ENCODE measurements around the gene UTP3.

DNA sequence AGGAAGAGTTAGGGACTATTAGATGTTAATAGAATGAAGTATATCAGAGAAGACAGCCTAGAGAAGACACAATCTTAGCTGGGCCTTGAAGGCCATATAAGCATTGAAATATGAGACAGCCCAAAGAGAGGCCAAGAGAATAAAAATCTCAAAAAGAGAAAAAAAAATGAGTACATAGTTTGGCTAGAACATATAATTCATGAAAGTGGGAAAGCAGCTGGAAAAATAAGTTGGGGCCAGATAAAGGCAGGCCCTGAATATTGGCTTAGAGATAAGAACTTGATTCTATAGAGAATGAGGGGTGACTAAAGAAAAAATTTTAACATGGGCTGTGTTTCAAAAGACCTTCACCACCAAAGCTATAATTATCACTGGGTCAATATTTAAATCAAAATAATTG lies 7.4 kb upstream of the UTP3 start:
- no peak for TF ChIP-seq EZH2 (IDR thresholded peaks at IDR 0.05)
- TF ChIP-seq ELF1 (IDR thresholded peaks at IDR 0.05; ENCODE audit: borderline replicate concordance, low read depth) = no peak
- TF ChIP-seq POLR2A (IDR thresholded peaks at IDR 0.05; ENCODE audit: borderline replicate concordance, extremely low read depth, insufficient read depth, insufficient read length) = no peak
- TF ChIP-seq YY1 (IDR thresholded peaks at IDR 0.05; ENCODE audit: extremely low read depth, insufficient replicate concordance, low read depth, low read length) = no peak
- TF ChIP-seq, protein P1, sequence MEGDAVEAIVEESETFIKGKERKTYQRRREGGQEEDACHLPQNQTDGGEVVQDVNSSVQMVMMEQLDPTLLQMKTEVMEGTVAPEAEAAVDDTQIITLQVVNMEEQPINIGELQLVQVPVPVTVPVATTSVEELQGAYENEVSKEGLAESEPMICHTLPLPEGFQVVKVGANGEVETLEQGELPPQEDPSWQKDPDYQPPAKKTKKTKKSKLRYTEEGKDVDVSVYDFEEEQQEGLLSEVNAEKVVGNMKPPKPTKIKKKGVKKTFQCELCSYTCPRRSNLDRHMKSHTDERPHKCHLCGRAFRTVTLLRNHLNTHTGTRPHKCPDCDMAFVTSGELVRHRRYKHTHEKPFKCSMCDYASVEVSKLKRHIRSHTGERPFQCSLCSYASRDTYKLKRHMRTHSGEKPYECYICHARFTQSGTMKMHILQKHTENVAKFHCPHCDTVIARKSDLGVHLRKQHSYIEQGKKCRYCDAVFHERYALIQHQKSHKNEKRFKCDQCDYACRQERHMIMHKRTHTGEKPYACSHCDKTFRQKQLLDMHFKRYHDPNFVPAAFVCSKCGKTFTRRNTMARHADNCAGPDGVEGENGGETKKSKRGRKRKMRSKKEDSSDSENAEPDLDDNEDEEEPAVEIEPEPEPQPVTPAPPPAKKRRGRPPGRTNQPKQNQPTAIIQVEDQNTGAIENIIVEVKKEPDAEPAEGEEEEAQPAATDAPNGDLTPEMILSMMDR (IDR thresholded peaks at IDR 0.05 in 2 of 3, conservative IDR thresholded peaks at IDR 0.05 in 1 of 3; ENCODE audit: borderline replicate concordance in 1 of 3, insufficient read depth in 1 of 3, low read depth in 2 of 3, low read length in 2 of 3) = no peak
- no peak for TF ChIP-seq SP1 (IDR thresholded peaks at IDR 0.05; ENCODE audit: low read depth)

Measured in HCT116 (cell line).